ENCODE results near the gene TMEM163.

Gene TMEM163

GRCh38 chr2:134677856-134678756, 40.7 kb downstream of the TMEM163 start:
- peak; percentile 52 for DNase-seq (ENCODE audit: low read depth)
- no peak for TF ChIP-seq CTCF (IDR thresholded peaks at IDR 0.05; ENCODE audit: low read length, missing control alignments)
- no peak overlapping the region for H3K4me3 ChIP-seq (replicated peaks; ENCODE audit: low read depth, low read length)

GRCh38 chr2:134676960-134677359, 41.8 kb downstream of the TMEM163 start:
- no peak for DNase-seq (ENCODE audit: low read depth)
- H3K4me3 ChIP-seq (replicated peaks; ENCODE audit: low read depth, low read length) = no peak overlapping the region
- TF ChIP-seq CTCF (IDR thresholded peaks at IDR 0.05; ENCODE audit: low read length, missing control alignments) = no peak

- H3K4me3 ChIP-seq (replicated peaks; ENCODE audit: low read depth, low read length) = no peak overlapping the region
- no peak for TF ChIP-seq CTCF (IDR thresholded peaks at IDR 0.05; ENCODE audit: low read length, missing control alignments)
- DNase-seq (ENCODE audit: low read depth) = peak; percentile 11
Measured at GRCh38 chr2:134675314-134675713, 43.5 kb downstream of the TMEM163 start.

GRCh38 chr2:134674687-134675086, 44.1 kb downstream of the TMEM163 start:
- H3K4me3 ChIP-seq (replicated peaks; ENCODE audit: low read depth, low read length) = no peak overlapping the region
- DNase-seq (ENCODE audit: low read depth) = no peak
- TF ChIP-seq CTCF (IDR thresholded peaks at IDR 0.05; ENCODE audit: low read length, missing control alignments) = no peak

- TF ChIP-seq CTCF (IDR thresholded peaks at IDR 0.05; ENCODE audit: low read length, missing control alignments) = no peak
- no peak for DNase-seq (ENCODE audit: low read depth)
- H3K4me3 ChIP-seq (replicated peaks; ENCODE audit: low read depth, low read length) = no peak overlapping the region
Measured at GRCh38 chr2:134671513-134671912, 47.3 kb downstream of the TMEM163 start.

- DNase-seq (ENCODE audit: low read depth) = no peak
- no peak for TF ChIP-seq CTCF (IDR thresholded peaks at IDR 0.05; ENCODE audit: low read length, missing control alignments)
Measured at GRCh38 chr2:134670955-134671354, 47.8 kb downstream of the TMEM163 start.

More at GRCh38 chr2:134670955-134671354, 47.8 kb downstream of the TMEM163 start:
- H3K4me3 ChIP-seq (replicated peaks; ENCODE audit: low read depth, low read length) = no peak overlapping the region
